Hematopoietic multipotent progenitor cell treated with erythropoietin and hydrocortisone succinate and interleukin-3 and kit ligand, for 8 days (in vitro differentiated cells): ENCODE measurements around the gene IFNA14.
"Not testable (repeated sequence)": the region's sequence is repeated elsewhere in the genome, so short reads cannot be mapped to it uniquely, and the experiment has no call there.

Experiments used
- DNase-seq: peaks from one replicate; pipeline ENCODE4 v3.0.0-alpha.2; 2015

The IFNA14 gene

GRCh38 chr9:21213411-21214326 lies 26.1 kb downstream of the IFNA14 start:
- DNase-seq, result peak; percentile 18

GRCh38 chr9:21212160-21212559 lies 27.6 kb downstream of the IFNA14 start:
- not testable (repeated sequence) for DNase-seq

- DNase-seq, result not testable (repeated sequence)
These were observed 29.0 kb downstream of the IFNA14 start for GRCh38 chr9:21210782-21211181.

GRCh38 chr9:21210311-21210710 lies 29.5 kb downstream of the IFNA14 start:
- no peak for DNase-seq

GRCh38 chr9:21207043-21207442 lies 32.8 kb downstream of the IFNA14 start, which contains the start of gene IFNA10:
IFNA10 (minus strand) TSS chr9:21207143; CDS start chr9:21207097, 46 bp downstream.
- DNase-seq, result not testable (repeated sequence)

- no peak for DNase-seq
These were observed 34.6 kb downstream of the IFNA14 start for GRCh38 chr9:21205204-21205603.

- not testable (repeated sequence) for DNase-seq
These were observed 37.7 kb downstream of the IFNA14 start, which contains the start of gene IFNA7 for GRCh38 chr9:21202105-21202504. IFNA7 (minus strand) TSS chr9:21202205; CDS start chr9:21202165, 40 bp downstream.

GRCh38 chr9:21194867-21195776 lies 44.7 kb downstream of the IFNA14 start:
- peak; percentile 57 for DNase-seq
